ENCODE measurements around the gene PCSK5.
A peak's percentile ranks its signal among the peaks of the same experiment; 100 is the strongest.

Gene PCSK5

DNA sequence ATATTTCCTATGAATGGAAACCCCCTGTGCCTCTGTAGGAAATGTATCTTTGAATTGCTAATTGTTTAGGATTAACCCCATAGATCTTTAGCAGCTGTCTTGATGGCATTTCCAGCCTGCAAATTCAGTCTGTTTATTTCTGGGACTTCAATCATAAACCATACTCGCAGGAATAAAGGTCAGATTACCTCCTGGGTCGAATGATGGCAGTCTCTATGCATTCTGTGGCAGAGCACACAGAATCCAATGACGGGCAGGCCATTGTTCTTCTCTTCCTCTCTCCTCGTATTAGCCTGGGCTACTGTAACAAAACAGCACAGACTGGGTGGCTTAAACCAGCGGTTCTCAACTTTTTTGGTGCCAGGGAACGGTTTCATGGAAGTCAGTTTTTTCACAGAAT, 199.9 kb downstream of the PCSK5 start:
- no peak for DNase-seq

DNA sequence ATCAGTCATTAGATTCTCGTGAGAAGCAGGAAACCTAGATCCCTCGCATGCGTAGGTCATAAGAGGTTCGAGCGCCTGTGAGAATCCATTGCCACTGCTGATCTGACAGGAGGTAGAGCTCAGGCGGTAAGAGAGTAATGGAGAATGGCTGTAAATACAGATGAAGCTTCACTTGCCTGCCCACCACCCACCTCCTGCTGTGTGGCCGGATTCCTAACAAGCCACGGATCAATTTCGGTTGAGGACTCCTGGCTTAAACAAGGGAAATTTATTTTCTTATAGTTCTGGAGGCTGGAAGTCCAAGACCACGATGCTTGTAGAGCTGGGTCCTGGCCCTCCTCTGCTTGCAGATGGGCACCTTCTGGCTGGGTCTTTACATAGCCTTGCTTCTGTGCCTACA, 200.4 kb downstream of the PCSK5 start:
- no peak for DNase-seq

DNA sequence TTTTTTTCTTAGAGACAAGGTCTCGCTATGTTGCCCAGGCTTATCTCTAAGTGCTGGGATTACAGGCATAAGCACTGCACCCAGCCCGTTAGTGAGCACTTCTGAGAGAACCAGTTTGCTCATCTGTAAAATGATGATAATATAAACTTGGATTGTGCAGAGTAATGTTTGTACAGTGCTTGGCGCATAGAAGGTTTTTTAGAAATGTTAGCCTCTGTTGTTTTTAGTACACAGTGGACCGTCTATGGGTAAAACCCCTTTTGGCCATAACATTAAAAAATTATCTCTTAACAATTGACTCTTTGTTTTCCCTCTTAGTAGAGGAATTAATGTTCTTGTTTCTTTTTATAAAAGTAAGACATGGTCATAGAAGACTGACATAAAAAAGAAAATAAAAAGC, 202.1 kb downstream of the PCSK5 start:
- DNase-seq = no peak

DNA sequence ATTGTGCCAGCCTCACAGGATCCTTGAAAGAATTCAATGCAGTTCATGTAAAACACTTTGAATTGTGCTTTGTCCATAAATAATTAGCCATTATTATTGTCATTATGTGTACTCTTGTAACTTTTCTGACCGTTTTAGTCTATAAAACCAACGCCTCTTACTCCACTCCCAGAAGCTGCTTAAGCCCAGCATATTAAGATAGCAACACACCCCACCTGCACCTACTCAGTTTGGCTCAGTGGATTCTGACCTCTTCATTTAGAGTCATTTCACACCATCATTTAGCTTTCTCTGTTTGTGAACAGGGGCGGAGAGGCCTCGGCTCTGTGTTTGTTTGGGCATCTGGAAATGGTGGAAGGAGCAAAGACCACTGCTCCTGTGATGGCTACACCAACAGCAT, 205.1 kb downstream of the PCSK5 start:
- DNase-seq = no peak

DNA sequence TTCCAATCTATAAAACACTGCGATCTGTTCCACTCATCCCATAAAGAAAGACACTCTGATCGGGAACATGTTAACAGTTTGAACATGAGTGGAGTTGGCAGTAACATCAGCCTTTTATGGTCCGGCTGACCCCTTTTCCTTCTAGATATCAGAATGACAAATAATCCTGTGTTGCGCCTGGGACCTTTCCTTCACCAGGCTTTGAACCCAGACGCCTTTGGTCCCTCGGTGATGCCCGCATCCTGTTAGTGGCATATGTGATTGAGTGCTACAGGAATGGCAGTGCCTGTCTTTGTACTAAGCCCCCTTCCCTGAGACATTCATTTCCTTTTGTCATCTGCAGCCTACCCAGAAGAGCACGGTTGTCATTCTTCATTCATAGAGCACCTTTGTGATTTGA, 209.0 kb downstream of the PCSK5 start:
- DNase-seq = no peak

DNA sequence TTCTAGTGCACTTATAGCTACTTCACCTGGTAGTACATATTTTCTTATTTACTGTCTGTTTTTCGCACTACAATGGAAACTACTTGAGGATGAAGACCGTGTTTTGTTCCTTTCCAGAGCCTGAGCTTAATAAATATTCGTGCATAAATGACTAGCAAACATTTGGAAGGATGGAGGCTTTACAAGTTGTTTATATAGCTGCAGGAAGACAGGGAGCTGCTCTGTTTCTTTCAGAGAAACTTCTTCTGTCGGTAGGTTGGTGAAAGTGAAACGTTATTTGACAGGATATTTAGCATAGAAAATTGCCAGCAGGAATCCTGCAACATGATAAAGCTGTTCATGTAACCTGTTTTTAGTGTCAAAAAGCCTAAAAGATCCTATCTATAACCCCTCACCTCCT, 210.6 kb downstream of the PCSK5 start:
- DNase-seq = no peak

DNA sequence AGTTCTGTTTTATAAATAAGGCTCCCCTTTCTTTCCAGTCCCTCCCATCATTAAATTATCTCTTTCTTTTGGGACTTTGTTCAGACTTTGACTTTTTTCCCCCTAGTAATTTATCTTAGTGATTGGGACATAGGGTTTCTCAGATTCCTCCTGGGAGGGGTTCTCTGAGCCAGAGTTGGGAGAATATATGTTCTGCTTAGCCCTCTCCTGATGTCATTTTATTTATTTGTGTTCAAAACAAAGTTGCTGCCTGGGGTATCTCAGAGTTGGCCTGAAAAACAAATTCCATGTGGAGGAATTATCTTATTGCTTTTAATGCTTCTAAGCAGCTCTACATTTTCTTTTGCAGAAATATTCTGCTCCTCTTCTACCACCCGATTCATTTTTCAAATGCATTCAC, 211.0 kb downstream of the PCSK5 start:
- no peak for DNase-seq

DNA sequence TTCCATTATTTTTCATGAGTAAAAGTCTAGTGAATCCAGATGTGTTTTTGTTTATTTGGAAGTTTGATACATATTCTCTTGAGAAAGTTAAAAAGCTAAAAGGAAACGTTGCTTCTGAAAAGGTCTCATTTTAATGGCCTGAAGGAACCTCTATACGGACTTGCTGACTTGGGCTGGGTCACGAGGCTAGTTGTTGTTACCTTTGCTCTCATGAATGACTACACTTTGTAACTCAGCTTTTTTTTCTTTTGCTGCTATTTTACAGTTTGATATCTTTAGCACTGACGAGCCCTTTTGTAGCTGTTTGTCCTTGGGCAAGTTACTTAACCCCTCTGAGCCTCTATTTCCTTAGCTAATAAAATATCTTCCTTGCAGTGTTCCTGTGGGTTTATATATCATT, 211.5 kb downstream of the PCSK5 start:
- no peak for DNase-seq

DNA sequence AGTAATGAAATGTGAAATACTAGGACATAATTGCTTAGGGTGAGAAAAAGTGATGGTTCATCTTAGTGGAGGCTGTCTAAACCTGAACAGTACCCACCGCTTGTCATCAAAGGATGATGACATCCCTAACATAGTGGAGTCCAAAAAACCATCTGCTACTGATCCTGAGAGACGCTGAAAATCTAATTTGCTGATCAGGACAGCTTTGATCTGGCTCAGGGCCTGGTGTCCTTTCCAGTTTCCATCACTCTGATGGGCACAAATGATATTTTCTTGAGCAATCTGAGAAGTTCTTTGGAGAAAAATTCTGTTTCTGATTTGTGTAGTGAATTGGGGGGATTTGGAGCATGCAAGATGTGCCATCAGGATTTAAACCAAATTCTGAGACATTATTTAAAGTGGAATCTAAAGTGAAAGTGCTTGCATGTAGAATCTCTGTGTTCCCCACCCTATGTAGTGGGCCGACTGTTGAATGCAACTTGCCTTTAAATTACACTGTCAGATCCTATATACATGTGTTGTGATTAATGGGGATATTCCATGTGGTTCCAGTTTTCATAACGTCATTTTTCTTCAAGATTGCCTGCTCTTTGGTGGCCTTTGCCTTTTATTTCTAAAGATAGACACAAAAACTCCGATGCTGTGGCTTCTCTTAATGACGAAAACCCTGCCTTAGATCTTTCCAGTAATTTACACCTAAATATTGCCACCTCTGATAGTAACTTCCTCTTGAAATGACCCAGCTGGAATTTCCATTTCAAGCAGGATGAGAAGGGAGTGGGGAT, 213.2 kb downstream of the PCSK5 start:
- DNase-seq = no peak

DNA sequence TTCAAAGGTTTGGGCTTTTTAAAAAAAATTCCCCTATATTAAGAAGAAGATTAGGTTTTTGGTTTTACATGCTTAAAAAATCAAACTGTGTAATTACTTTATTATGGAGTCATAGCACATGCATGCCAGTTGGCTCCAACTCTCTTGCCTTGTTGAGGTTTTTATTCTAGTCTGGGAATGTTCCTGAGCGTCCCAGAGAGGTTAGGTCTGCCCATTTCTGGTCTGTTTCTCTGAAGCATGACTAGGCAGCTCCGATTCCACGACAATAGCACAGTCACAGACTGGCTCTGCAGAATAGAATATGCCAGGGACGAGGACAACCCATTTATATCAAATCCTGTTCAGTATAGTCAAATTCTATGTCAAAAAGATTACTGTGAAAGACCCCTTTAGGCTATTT, 217.0 kb downstream of the PCSK5 start:
- DNase-seq = no peak

DNA sequence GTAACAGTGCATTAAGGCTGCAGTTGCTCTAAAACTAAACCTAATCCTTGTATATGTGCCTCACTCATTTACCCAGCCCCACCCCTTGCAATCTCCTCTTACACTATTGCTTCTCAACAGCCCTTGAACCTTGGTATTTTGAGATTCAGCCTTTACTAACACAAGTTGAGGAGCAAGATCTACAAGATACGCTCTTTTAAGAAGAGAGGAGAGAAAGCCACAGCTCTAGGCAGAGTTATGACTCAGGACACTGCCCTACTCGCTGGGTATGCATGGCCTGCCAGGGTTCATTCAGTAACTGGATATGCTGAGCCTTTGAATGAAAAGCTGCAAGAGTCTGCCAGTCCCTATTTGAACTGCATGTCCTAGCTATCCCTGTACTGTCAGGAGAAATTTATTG, 219.5 kb downstream of the PCSK5 start:
- DNase-seq = no peak

DNA sequence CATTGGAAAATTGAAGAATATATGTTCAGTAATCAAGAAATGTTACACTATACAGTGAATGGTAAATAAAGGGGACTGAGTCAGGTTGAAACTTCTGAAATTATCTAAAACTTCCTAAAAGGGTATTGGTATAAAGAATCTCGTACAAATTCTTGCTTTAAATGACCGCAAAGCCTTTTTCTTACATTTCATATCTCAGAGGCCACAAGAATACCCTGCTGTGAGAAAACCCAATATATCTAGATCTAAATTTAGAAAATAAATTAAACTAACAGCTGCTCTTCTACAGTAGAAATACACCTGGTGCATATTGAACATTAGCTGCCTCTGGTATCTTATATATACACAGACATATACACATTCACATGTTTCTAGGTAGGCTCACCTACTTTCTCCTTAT, 221.7 kb downstream of the PCSK5 start:
- DNase-seq = no peak

DNA sequence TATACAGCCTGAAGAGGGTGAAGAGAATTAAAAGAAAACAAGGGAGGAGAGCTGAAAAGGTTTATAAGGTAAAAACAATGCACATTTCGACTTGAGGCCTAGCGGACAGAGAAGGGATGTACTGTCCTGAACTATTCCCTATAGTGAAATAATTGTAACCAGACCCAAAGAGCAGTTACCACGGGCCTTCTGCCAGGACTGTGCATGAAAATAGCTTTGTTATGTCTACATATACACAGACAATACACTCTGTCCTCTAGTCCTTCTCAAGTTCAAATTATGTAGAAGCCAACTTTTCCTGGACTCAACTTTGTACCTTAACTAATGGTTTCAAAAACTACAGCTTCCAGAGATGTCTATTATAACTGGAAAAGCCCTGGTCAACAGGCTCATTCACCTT, 223.7 kb downstream of the PCSK5 start:
- DNase-seq = no peak

DNA sequence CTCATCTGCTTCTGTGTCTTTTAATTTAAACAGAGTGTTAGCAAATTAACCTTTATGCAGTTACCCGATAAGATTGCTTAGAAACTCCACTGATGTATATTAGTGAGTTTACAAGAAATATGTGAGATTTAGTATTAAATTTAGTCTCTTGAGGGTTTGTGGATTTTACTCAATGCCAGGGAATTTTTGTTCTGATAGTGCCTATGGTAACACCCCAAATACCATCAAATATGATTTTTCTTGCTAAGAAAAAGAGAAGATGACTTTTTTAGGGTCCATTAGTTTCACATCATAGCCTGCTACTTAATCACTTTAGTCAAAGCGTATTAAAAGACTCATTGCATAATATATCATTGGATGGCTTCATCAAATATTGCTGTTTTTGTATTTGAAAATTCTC, 224.9 kb downstream of the PCSK5 start:
- no peak for DNase-seq

DNA sequence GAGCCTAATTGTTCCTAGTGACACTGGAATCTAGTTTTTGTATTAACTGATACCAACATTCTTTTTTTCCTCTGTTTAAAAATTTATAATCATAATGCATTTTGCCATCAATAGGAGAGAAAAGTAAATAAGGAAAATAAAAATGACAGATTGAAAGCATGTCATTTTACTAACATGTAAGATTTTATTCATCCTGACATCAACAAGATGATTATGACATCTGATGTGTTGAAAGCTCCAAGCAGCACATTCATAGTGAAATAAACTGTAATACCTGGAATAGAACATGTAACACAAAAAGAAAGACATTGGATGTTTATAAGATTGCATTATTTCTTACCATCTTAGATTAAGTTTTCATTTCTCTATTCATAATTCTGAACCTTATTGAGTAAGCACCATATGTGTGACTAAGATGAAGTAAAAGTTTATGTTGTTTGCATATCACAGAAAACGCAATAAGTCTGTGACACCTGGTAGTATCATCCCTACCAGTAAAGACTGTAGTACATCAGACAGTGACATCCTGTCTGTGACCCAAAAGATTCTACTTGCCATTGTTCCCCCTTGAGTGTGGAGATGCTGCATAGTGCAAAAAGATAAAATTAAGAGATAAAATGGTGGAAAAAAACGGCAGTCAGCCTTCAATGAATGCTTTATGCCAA, 225.6 kb downstream of the PCSK5 start:
- DNase-seq = peak; percentile 4

DNA sequence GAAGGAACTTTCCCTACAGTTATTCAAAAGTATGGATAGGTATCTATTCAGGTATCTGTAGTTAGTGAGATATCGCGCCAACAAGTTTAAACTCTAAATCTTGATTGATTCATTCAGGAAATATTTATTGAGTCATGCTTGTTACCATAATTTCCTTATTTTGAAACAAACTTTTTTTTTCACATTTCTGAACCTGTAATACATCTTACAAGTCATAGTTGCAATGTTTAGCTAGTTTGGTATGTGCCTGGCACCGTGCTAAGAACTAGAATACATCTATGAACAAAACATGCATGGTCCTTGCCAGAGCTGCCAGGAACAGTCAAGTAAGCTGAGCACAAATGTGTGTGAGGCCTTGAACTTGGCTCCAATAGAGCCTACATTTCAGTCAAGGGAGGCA, 226.4 kb downstream of the PCSK5 start:
- no peak for DNase-seq

DNA sequence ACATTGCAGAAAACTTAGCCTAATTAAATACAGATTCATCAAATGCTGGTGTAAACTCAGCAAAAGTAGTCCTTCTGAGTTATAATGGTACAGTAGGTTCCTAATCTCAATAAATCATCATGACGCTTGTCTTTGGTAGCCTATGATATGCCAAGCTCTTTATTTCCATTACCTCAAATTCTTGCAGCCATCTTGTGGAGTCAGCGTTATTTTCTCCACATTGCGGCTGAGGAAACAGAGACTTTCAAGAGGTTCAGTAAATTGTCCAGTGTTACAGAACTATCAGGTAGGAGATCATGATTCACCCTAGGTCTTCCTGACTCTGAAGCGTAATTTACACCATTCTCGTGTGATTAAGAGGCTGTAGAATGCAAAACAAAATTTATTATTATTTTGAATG, 237.2 kb downstream of the PCSK5 start:
- DNase-seq = no peak

DNA sequence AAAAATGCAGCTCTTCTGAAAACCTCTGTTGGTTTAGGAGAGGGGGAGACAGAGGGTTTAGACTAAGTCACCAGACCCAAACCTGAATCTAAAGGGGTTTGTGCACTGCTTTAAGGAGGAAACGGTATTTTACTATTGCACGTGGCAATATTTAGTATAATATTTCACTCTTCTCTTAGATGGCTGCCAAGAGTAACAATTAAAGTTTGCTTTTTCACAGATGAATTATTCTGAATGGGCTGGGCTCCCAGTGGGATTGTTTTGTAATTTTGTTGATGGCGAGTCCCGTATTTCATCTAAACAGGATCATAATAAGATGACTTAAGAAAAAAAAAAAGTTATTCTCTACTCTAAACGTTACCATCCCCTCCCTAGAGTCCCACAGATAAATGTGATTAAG, 245.4 kb downstream of the PCSK5 start:
- DNase-seq = no peak

DNA sequence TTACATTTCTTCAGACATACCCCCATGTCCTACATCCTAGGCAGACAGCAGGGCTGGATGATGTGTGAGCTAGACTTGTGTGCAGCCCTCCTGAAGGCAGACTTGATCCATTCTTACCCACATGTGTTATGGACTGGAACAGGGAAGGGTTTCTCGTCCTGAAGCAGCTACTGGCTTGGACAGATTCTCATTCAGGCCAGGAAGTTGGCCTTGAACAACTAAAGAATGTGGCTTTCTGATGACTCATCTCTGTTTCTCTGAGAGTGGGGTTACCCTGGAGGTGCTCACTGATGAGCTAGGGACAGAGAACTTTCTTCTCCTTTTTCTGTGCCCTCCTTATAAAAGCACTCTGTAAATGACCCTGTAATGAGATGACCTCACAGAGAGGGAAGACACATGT, 246.5 kb downstream of the PCSK5 start:
- DNase-seq = peak; percentile 15

DNA sequence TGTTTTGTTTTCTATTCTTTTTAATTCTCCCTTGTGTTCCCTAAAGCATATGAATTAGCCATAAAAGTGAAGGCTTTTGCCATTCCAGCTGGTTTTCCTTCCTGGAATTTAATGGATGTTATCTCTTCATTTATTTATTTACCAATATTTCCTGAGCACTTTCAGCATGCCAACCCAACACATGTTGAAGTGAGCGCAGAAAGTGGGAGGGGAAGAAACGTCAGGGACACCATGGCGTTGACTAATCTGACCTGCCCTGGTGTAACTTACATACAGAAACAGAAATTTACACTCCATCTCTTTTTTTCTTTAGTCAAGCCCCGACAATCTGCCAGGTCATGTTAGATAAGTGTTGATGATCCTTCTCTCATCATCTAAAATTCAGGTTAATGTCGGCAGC, 247.5 kb downstream of the PCSK5 start:
- DNase-seq = no peak

DNA sequence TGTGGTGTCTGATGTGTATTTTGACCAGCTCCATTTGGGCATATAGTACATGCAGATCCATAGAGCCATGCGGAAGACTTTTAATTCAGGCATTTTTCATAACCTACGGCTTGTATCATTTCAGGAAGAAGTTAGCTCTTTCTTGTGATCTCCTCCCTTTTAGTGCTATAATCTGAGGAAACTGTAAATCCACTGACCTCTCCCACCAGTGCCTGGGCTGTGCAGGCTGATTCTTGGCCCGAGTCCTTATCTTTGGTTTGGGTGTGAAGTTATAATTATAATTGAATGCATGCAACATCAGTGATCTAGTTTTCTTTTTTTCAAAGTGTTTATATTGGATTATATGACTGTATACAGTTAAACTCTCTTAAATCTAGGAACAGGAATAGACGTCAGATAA, 247.9 kb downstream of the PCSK5 start:
- DNase-seq = no peak

DNA sequence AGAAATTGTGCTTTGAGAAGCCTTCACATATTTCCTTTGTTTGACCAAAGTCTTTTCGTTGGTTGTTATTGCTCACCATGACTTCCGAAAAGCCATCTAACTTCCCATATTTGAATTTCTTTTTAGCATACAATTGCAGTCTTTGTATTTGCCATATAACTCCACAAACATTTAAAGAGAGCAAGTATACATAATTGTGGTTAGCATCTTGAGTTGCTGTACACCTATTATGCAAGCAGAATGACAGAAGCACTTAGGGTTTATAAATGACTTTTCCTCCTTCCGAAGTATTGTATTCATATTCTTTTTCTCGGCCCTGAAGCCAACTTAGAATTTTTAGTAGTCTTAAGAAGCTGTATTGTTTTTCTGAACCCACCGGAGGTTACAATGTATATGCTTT, 253.4 kb downstream of the PCSK5 start:
- no peak for DNase-seq

DNA sequence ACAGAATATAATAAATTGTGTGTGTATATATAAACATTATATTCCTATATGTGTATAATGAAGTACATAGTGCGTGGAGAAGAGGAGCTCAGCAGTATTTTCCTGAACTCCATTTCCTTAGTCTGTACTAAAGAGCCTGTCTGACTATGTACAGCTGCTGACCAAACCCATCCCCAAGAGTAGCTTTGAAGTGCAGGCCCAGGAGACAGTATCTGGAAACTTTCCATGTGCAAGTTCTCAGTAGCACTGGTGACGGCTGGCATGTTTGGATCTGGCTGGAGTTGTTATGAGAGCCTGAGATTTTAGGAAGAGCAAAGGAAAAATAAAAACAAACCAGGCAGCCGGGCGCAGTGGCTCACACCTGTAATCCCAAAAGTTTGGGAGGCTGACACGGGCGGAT, 259.5 kb downstream of the PCSK5 start:
- DNase-seq = no peak

DNA sequence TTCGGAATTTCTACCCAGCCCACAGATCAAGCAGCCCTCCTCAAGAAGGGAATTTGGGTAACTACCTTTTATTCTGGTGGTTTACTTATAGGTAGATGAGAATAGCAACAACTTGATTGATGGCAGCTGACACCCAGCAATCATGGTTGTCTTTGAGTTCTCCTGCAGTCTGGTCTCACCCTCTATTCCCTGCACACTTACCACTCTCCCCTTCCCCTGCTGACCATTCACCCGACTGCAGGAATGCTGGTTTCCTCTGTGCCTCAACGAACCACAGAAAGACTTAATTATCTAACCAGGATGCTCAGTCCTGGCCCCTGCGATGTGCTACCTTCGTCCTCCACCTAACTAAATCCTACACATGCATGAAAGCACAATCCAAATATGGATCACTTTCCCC, 260.8 kb downstream of the PCSK5 start:
- DNase-seq = no peak

DNA sequence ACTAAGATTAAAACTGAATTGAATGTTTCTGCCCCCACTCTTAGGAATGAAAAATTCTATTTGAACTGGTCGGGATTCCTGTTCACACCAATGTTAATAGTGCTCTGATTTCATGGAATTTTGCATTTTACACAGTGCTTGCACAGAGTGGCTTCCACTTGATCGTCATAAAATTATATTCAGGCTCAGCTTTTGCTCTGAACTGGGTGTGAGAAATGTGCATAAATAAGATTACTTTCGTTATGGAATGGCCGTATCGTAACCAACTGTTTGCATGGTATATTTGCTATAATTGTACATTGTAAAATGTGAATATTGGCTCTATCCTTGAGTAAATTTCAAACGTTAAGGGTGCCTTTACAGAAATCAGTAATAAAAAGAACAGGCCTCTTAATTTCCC, 262.9 kb downstream of the PCSK5 start:
- DNase-seq = no peak

All from activated CD4-positive, alpha-beta T cell treated with anti-CD3 and anti-CD28 coated beads, Interleukin-10, Interleukin-2, amounts not matched to agents 100 ng/mL and 50 ng/mL, durations not matched to agents 16 hours and 8 hours (primary cell).